ENCODE measurements around the gene LINC01488.

LINC01488 gene

DNA sequence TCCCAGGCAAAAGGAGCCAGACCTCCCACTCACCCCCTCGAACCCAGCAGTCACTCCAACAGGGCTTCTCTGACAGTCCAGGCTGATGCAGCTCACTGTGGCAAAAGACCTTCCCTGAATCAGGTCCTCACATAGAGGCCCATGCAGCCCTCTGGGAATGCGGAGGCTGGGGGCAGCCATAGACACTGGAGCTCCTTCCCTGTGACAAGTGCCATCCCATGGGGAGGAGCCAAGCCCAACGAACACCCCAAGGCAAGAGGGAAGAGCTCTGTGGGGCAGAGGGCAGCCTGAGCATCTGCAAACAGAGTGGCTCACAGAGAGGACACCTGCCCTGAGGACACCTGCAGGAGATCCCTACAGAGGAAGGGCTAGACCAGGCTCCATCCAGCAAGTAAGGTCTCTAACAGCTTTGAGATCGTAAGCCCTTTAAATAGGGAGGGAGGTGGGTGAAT, at the start of gene LINC01488:
Gene LINC01488, plus strand, starts transcription at position 271 of the 452 bp plus-strand sequence.
- in situ Hi-C loops (cut with MboI; ENCODE audit: low sequenced_read_pairs): no loop called here

DNA sequence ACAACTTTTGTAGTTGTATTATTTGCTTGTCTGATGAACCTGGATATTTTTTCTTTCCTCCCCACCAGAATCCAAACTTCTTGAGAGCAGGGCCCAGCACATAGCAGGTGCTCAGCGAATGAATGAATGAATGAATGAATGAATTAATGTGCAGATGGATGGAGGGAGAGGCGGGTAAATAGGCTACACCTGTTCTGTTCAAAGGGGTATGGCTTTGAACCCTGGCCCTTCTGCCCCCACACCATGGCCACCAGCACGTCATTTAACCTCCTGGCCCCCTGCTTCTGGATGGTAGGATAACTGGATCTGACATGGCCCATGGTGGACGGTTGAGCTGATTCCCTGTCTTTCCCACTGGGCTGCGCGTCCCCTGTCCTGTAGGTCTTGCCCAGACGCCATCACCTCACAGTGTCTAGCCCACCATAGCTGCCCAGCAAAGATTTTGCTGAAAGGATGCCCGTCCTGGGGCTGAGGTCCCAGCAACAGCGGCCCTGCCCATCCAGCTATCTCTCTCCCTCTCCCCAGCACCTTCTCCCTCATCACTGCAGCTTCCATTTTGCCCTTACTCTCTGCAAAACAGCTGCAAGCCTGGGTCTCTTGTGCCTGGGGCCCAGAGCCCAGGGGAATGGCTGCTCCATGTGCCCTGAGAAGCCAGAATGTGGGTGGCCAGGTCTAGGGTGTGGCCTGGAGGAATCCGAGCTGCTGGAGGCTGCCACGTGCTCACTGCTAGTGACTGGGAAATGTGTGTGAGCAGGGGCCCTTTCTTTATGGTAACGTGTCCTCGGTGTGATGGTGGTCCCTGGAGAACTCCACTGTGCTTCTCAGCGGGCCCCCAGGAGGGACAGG, 49.3 kb upstream of the LINC01488 start:
- in situ Hi-C loops (cut with MboI; ENCODE audit: low sequenced_read_pairs): loop anchor here (25.0 kb wide), 1 partner anchor 205 kb away; the partner anchor contains the start of gene CCND1

DNA sequence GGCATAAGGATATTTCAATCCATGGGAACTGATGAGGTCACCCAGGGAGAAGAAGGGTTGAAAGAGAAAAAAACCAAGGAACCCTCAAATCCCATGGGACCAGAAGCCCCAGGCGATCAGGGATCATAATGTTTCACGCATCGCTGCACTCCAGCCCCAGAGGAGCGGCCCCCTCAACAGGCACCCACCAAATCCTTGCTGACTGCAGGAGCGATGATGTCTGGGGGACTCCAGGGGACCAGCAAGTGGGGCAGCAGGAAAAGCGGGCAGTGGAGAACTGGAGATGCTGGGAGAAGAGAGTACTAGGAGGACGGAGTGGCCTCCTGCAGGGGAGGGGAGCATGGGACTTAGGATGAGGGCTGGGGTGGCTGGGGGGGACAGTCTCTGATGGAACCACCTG, 47.7 kb upstream of the LINC01488 start:
- in situ Hi-C loops (cut with MboI; ENCODE audit: low sequenced_read_pairs): loop anchor here (25.0 kb wide), 1 partner anchor 204 kb away; the partner anchor contains the start of gene CCND1

DNA sequence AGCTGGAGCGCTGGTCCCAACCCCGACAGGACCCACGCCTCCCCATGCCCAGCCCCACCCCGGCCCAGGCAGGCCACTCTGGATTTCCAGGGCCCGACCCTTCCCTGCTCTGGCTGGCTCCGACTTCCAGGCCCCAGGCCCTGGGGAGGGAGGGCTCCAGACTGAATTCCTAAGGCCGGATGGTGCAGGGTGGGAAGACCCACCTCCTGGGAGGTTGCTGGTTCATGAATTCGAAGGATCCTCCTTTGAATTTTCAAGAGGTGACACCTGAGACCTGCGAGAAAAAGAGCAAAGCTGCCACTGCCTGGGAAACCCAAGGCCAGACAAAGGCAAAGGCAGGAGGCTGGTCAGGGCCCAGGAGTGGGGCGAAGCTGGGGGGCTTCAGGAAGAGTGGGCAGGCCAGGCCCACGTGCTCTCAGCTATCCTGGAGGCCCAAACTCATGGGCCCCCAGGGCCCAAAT, 47.0 kb upstream of the LINC01488 start:
- in situ Hi-C loops (cut with MboI; ENCODE audit: low sequenced_read_pairs): loop anchor here (25.0 kb wide), 1 partner anchor 203 kb away; the partner anchor contains the start of gene CCND1

DNA sequence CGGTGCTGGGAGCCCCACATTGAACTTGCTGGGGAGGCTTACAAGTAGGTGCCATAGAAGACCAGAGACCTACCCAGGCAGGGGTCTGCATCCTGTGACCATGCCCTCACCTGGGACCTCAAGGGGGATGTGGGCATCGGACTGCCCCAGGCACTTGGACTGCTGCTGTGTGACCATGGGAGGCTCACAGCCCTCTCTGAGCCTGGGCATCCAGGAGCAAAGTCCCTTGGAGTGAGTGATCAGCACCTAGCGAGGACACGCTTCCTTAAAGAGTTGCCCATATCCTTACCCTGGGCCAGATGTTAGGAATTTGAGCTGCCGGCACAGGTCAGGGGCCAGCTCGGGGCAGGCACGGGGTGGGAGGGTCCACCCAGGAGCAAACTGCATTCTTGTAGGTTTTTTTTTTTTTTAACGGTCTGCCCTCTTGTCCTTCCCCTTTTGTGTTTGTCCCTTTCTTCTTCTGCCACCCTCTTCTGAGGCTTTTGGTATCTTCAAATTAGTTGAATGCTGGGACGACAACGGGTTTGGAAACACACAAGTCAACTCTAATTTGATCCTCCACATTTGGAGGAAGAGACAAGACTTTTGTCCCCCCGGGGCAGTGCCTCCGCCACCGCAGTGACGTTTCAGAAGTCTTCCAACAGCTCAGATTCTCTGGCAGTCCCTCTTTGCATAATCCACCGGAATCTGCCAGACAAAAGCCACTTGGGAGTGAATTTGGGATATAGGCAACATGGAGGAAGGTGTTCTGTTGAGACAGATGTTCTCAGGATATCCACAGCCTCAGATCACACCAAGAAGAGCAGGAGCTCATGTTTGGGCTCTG, 46.1 kb upstream of the LINC01488 start:
- in situ Hi-C loops (cut with MboI; ENCODE audit: low sequenced_read_pairs): loop anchor here (25.0 kb wide), 1 partner anchor 202 kb away; the partner anchor contains the start of gene CCND1

DNA sequence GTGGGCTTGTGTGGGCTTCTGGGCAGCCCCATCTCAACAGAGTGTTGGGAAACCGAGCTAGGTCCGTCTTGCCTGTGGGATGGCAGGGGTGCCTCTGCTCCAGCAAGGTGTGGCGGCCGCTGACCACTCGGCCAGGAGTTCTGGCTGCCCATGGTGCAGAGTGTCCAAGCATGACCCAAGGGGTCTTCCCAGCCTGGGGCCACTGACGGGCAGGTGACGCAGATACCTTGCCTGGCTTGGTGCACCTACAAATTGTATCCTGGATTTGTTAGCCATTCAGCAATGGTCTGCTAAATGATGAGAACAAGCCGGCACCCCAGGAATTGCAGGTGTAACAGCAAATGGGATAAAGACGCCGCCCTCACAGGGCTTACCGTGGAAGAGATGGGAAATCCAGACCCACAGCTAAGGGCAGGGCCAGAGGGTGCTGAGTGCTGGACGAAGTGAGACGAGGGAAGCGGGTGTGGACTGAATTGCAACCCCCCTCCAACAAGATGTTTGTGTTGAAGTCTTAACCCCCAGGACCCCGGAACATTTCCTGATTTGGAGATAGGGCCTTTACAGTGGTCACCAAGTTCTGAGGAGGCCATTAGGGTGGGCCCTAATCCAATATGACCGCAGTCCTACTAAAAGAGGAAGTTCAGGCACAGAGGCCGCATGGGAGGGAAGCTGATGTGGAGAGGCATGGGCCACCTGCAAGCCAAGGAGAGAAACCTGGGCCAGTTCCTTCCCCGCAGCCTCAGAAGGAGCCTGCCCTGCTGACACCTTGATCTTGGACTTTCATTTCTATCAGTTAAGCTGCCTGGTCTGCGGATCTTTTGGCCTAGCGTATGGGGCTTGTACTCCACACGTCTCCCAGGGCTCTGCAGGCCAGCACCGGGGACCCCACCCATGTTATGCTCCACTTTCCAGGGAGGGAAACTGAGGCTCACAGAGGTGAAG, 45.2 kb upstream of the LINC01488 start:
- in situ Hi-C loops (cut with MboI; ENCODE audit: low sequenced_read_pairs): loop anchor here (25.0 kb wide), 1 partner anchor 201 kb away; the partner anchor contains the start of gene CCND1

DNA sequence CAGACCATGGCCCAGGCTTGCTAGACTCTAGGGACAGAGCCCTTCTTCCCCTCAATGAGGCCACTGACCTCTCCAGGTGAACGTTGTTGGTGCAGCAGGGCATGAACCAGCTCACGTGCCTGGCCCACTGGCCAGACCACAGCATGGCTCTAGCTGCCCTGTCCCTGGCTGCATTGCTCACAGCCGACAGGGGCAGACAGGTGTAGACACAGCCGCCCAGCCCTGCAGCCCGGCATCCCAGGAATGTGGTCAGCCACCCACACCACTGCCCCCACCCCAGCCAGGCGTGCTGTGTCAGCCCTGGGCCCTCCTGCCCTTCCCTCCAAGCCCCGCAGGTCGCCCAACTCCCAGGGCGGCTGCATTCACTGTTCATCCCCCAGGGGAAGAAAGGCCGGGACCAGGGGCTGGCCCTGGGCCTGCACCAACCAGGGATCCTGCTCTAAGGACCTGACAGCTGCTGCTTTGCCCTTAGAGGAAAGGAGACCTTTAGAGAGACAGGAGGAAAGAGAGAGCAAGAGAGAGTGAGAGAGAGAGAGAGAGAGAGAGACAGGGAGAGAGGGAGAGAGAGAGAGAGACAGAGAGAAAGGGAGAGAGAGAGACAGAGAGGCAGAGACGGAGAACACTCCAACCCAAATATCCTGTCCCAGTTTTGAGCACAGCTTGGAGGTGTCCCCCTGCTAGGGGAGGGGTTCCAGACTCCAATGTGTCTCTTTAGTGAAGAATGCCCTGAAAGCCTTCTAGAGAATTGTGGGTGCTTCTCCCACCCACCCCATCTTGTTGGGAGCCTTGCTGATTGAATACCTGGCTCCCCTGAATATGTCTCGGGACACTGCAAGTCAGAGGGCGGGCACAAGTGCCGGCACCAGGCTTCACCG, 44.2 kb upstream of the LINC01488 start:
- in situ Hi-C loops (cut with MboI; ENCODE audit: low sequenced_read_pairs): loop anchor here (25.0 kb wide), 1 partner anchor 200 kb away; the partner anchor contains the start of gene CCND1

DNA sequence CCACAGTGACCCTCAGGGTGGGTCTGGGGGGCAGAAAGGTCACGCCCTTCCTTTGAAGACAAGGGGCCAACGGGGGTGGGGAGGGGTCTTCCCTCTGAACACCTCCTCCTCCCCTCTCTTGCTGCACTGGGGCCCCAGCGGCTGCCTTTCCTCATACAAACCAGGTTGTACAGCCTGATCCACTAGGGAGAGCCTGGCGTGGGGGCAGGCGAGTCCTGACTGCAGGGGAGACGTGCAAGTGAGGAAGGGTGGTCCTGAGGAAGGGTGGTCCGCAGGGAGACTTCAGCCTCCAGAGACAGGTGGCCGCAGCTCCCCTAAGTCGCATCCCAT, 43.6 kb upstream of the LINC01488 start:
- in situ Hi-C loops (cut with MboI; ENCODE audit: low sequenced_read_pairs): loop anchor here (25.0 kb wide), 1 partner anchor 199 kb away; the partner anchor contains the start of gene CCND1

DNA sequence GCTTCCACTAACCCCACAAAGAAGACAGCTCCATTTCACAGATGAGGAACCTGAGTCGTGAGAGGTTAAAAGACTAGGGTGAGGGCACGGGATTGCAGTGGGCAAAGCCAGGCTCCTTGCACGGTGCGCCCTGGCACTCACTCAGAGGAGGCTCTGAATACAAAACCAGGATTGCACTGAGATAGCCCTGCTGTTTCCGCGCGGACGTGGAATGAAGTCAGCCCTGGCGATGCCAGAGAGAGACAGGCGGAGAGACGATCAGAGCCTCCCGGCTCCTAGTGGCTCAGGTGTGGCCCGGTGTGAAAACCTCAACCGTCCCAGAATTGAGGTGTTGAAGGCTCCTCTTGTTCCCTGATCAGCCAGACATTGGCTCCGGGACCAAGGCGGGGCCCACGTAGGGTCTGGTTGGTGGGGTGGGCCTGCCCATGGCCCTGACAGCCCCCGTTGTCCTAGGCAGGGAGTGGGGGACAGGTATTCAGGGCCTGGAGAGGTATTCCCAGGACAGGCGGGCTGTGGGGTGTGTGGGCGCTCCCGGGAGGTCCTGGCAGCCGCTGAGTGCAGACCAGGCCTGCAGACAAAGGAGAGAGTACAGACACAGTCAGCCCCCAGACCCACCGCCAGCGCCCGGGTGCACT, 43.1 kb upstream of the LINC01488 start:
- in situ Hi-C loops (cut with MboI; ENCODE audit: low sequenced_read_pairs): loop anchor here (25.0 kb wide), 1 partner anchor 199 kb away; the partner anchor contains the start of gene CCND1

DNA sequence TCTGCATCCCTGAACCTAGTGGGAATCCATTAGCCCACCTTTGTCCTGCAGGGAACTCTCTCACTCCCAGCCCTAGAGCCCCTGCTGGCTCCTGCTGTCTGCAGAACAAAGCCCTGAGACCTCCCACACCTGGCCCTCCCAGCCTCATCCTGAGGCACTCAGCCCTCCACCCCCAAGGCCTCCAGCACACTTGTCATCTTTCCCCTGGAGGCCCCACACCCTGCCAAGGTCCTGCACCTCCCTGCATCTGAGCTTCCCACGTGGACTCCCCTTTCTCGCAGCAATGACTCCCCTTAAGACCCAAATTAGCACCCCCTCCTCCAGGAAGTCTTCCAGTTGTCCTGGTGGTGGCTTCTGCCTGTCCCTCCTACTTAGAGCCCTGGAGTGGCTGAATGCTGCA, 42.3 kb upstream of the LINC01488 start:
- in situ Hi-C loops (cut with MboI; ENCODE audit: low sequenced_read_pairs): loop anchor here (25.0 kb wide), 1 partner anchor 198 kb away; the partner anchor contains the start of gene CCND1

DNA sequence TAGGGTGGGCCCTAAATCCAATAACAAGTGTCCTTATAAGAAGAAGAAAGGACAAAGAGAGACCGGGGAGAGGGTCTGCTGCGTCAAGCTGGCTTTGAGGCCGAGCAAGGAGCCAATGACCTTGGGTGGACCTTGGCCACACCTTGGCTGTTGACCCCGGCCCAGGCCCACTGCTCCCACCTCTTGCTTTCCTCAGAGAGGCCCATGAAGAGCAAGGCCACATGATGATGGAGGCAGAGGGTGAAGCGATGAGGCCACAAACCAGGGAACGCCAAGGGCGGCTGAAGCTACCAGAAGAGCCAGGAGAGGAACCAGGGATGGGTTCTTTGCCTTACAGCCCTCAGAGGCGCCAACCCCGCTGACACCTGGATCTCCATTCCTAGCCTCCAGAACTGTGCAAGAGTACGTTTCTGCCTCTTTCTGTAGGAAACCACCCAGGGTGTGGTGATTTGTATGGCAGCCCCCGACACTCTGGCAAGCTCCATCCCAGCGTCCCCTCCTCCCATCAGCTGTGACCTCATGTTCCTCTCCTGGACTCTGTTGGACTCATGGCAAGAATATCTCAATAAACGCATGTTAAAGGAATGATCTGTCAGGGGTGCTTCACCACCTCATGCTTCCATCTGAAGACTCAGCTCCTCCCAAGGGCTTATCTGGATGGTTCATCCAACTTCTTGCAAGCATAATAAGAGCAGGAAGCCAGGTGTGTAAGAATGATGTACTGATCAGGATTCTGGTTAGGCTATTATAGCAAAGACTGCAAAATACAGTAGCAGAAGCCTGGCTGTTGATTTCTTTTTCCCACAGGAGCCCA, 41.6 kb upstream of the LINC01488 start:
- in situ Hi-C loops (cut with MboI; ENCODE audit: low sequenced_read_pairs): loop anchor here (25.0 kb wide), 1 partner anchor 197 kb away; the partner anchor contains the start of gene CCND1

DNA sequence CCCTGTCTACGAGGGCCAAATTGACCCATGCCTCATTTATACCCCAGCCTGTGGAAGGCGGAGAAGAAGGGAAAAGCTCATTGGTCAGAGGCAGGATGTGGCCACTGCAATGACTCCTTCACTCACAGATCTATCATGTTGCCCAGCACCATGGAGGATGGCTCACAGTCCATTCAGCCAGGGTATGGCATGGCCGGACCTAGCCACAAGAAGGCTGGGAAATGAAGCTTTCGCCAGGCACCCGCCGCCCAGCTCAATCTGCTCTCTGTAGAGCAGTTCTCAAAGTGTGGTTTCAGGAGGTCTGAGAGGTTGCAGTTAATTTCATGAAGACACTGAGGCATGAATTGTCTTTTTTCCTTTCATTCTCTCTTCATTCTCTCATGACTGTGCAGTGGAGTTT, 40.6 kb upstream of the LINC01488 start:
- in situ Hi-C loops (cut with MboI; ENCODE audit: low sequenced_read_pairs): loop anchor here (25.0 kb wide), 1 partner anchor 196 kb away; the partner anchor contains the start of gene CCND1

DNA sequence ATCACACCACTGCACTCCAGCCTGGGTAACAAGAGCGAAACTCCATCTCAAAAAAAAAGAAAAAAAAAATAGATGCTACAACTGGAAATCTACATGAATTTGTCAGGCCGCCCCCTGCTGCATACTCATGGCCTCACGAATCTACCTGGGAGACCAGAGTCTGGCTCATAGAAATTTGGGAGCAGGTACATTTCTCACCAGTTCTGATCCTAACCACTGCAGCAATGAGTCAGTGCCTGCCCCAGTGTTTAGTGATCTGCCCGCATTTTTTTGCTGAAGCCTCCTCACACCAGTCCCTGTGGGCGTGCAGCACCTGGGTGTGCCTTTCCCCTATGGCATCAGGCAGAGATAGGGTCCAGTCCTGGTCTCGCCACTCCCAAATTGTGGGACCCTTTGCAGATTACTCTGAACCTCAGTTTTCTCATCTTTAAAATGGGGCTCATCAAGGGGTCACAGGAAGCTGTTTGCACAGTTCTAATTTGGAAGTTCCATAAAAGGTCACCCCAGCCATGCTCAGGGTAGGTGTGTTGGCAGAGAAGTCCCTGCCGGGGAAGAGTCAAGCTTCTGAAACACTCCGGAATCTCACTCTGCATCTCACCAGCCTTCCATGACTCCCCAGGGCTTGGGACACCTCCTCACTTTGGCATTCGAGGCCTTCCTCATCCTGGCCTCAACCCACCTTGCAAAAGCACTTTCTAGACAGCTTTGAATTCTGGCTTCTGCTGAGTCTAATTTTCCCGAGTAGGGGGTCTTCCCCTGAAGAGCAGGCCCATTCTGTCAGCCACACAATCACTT, 39.3 kb upstream of the LINC01488 start:
- in situ Hi-C loops (cut with MboI; ENCODE audit: low sequenced_read_pairs): loop anchor here (25.0 kb wide), 1 partner anchor 195 kb away; the partner anchor contains the start of gene CCND1

DNA sequence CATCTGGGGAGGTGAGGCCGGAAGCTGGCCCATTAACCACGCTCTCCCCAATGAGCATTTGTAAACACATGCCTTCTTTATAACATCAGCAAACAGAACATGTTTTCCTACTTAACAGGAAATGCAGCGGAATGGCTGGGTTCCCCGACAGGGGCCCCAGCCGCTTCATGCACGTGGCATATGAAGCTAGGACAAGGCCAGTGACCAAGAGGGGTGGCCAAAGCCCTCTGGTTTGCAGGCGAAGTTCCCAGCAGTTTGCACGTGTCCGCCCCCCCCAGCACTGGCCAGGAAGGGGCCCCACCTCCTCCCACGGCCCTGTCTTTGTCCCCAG, 38.7 kb upstream of the LINC01488 start:
- in situ Hi-C loops (cut with MboI; ENCODE audit: low sequenced_read_pairs): loop anchor here (25.0 kb wide), 1 partner anchor 195 kb away; the partner anchor contains the start of gene CCND1

DNA sequence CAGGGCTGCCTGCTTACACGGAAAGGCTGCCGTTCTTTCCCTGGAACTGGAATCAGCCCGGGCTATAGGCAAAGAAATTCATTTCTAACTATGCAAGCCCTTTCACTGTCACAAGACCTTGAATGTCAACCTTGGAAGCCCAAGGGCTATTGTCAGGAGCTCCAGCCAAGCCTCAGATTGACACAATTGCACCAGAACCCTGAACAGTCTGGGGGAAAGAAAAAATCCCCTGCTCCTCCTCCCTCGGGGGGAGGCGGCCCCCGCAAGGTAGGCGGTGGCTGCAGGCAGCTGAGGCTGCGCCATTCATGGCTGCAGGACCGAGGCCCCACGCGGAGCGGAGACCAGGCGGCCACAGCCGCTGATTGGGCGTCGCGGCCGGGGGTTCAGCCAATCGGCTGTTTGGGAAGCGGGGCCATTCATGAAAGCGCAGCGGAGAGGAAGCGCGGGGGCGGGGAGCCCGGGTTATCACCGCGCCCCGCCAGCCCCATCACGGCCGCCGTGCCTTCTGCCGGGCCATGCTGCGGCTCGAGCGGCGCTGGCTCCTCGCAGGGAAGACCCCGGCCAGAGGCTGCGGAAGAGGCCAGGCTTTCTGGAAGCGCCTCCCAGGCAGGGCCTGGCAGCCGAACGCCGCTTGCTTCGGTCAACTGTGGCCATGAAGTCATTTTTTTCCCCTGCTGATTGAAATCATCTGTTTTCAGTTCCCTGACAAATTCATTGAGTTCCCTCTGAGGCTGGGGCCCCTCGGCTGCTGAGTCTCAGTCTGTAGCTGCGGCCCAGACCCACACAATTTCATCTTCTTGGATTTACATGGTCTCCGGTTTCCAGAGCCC, 38.1 kb upstream of the LINC01488 start:
- in situ Hi-C loops (cut with MboI; ENCODE audit: low sequenced_read_pairs): loop anchor here (25.0 kb wide), 1 partner anchor 194 kb away; the partner anchor contains the start of gene CCND1

DNA sequence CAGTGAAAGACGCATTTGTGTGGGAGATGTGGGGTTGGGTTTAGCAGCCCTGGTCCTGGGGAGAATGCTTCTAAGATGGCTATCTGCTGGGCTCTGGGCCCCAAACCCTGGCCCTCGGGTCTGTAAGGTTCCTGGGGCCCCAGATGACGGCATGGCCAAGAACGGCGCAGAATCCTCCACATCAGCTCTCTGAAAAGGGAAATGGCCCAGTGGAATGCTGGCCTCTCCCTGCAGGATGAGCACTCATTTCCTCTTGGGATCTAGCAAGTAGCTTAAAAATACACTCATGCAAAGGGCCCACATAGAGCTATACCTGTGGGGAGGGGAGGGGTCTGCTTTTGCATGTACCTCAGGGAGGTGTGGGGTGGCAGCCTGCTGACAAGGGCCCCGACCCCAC, 37.5 kb upstream of the LINC01488 start:
- in situ Hi-C loops (cut with MboI; ENCODE audit: low sequenced_read_pairs): loop anchor here (25.0 kb wide), 1 partner anchor 193 kb away; the partner anchor contains the start of gene CCND1

Measured in HL-60/S4 treated with retinoic acid at 250 ng/mL for 4 days and 3 days (cell line).